Activated gamma-delta T cell (primary cell): ENCODE data around the gene TSPAN12.
"Not testable (repeated sequence)": the region's sequence is repeated elsewhere in the genome, so short reads cannot be mapped to it uniquely, and the experiment has no call there.

Experiments
- DNase-seq: peaks from one replicate; lab custom pipeline; 2025; lab: John Stamatoyannopoulos, UW

TSPAN12 gene

GRCh38 chr7:120805636-120806388 lies 52.1 kb downstream of the TSPAN12 start:
- DNase-seq = no peak

GRCh38 chr7:120802751-120803150 lies 55.2 kb downstream of the TSPAN12 start:
- DNase-seq = no peak

GRCh38 chr7:120799813-120800475 lies 58.0 kb downstream of the TSPAN12 start:
- DNase-seq = no peak

- DNase-seq = no peak
Measured at GRCh38 chr7:120799147-120799546, 58.8 kb downstream of the TSPAN12 start.

- DNase-seq = no peak
Measured at GRCh38 chr7:120797026-120797645, 60.8 kb downstream of the TSPAN12 start.

- no peak for DNase-seq
Measured at GRCh38 chr7:120794106-120794729, 63.7 kb downstream of the TSPAN12 start.

GRCh38 chr7:120793213-120793936 lies 64.6 kb downstream of the TSPAN12 start:
- DNase-seq = no peak

GRCh38 chr7:120792861-120793130 lies 65.1 kb downstream of the TSPAN12 start:
- DNase-seq = no peak

GRCh38 chr7:120792091-120792860 lies 65.7 kb downstream of the TSPAN12 start:
- no peak for DNase-seq

- no peak for DNase-seq
Measured at GRCh38 chr7:120785095-120785494, 72.8 kb downstream of the TSPAN12 start.

GRCh38 chr7:120783721-120784120 lies 74.2 kb downstream of the TSPAN12 start:
- no peak for DNase-seq

- DNase-seq = no peak
Measured at GRCh38 chr7:120783273-120783672, 74.7 kb downstream of the TSPAN12 start.

GRCh38 chr7:120781924-120782323 lies 76.0 kb downstream of the TSPAN12 start:
- not testable (repeated sequence) for DNase-seq

GRCh38 chr7:120780938-120781337 lies 77.0 kb downstream of the TSPAN12 start:
- no peak for DNase-seq

- DNase-seq = not testable (repeated sequence)
Measured at GRCh38 chr7:120780451-120780850, 77.5 kb downstream of the TSPAN12 start.

- not testable (repeated sequence) for DNase-seq
Measured at GRCh38 chr7:120779078-120779477, 78.9 kb downstream of the TSPAN12 start.

- no peak for DNase-seq
Measured at GRCh38 chr7:120775755-120776154, 82.2 kb downstream of the TSPAN12 start.

- no peak for DNase-seq
Measured at GRCh38 chr7:120774481-120774880, 83.5 kb downstream of the TSPAN12 start.

- DNase-seq = no peak
Measured at GRCh38 chr7:120770206-120770605, 87.7 kb downstream of the TSPAN12 start.

- DNase-seq = no peak
Measured at GRCh38 chr7:120760851-120761250, 97.1 kb downstream of the TSPAN12 start.

GRCh38 chr7:120760050-120760449 lies 97.9 kb downstream of the TSPAN12 start:
- no peak for DNase-seq
